HepG2 (cell line): ENCODE measurements around the gene PPP2R5C. TPM values are rescaled to one million over a fixed set of nuclear protein-coding genes. Genes with fewer than 3 reads are reported as not detected.
A peak's percentile ranks its signal among the peaks of the same experiment; 100 is the strongest.

Experiments used
- ATAC-seq: fragments of 200-7000 bp; cut with Tn5 transposase; 3 replicates; pipeline ENCODE4 v1.9.1; 2020; ENCODE audit warnings: mild to moderate bottlenecking, moderate library complexity
- BruUV-seq: library from RNA; stranded (reverse); fragments of 400-500 nt; replicated peaks from 2 replicates; lab custom pipeline; 2021; lab: Mats Ljungman, UMichigan
- CTCF ChIA-PET: fragments of 300-600 bp; formaldehyde crosslinking; extraction: SDS; loops from one replicate; lab custom pipeline; 2021; ENCODE audit warnings: low total read pairs, inconsistent platforms, low intra/inter-chr PET ratio; lab: Yijun Ruan, JAX
- POLR2A ChIA-PET: fragments of 350-600 bp; sonication (Branson Sonifier 250); formaldehyde crosslinking; loops from one replicate; lab custom pipeline; 2020; ENCODE audit warnings: antibody characterized with exemption, inconsistent platforms; lab: Yijun Ruan, JAX
- DNase-seq: peaks from one replicate; pipeline ENCODE4 v3.0.0-alpha.2; 2015; ENCODE audit warnings: low spot score
- FAIRE-seq: peaks from 3 replicates; lab custom pipeline; 2011; peaks lifted over from hg19 to GRCh38; lab: Jason Lieb, UNC
- H2AFZ ChIP-seq: one replicate; pipeline ENCODE4 v1.6.1; 2011; ENCODE audit warnings: low read length, inconsistent platforms
- H3K27ac ChIP-seq: fragments of 300-600 bp; 3 replicates; pipeline ENCODE4 v1.8.0; 2011; ENCODE audit warnings: mixed run types, mild to moderate bottlenecking, mixed read lengths, low read length, inconsistent platforms; ENCODE audit not compliant: insufficient read depth; ENCODE audit errors: extremely low read length
- H3K27me3 ChIP-seq, 2 experiments: fragments of 200-600 bp in 1 of 2; 2 replicates in 1 of 2; 3 replicates in 1 of 2; pipeline versions ENCODE4 v1.6.0 to v1.8.0; 2011; ENCODE audit warnings: low read length in 2 of 2, mild to moderate bottlenecking in 2 of 2, moderate library complexity in 2 of 2, inconsistent platforms in 1 of 2; ENCODE audit not compliant: insufficient read depth in 2 of 2, control insufficient read depth in 1 of 2
- H3K36me3 ChIP-seq, 2 experiments: fragments of 200-600 bp in 1 of 2; replicated peaks in 1 of 2; 2 replicates in 1 of 2; 3 replicates in 1 of 2; pipeline versions ENCODE4 v1.5.1 to v1.8.0; 2011; ENCODE audit warnings: low read length in 2 of 2, inconsistent platforms in 1 of 2; ENCODE audit not compliant: insufficient read depth in 2 of 2, control insufficient read depth in 1 of 2
- H3K4me1 ChIP-seq: 2 replicates; pipeline ENCODE4 v1.5.1; 2012; ENCODE audit warnings: low read length, inconsistent platforms; ENCODE audit not compliant: insufficient read depth
- H3K4me2 ChIP-seq: 2 replicates; pipeline ENCODE4 v1.6.0; 2011; ENCODE audit warnings: low read depth, low read length, inconsistent platforms
- H3K4me3 ChIP-seq, 3 experiments: fragments of 200-600 bp in 1 of 3; sonication (generic), shearing (Covaris generic) in 1 of 3; replicated peaks in 1 of 3; 2 replicates each; pipeline ENCODE4 v1.5.1; 2011 to 2016; ENCODE audit warnings: low read length in 3 of 3, inconsistent platforms in 2 of 3, low read depth in 2 of 3, mild to moderate bottlenecking in 2 of 3, control low read depth in 1 of 3, mixed read lengths in 1 of 3; ENCODE audit not compliant: insufficient read depth in 1 of 3
- H3K79me2 ChIP-seq: one replicate; pipeline ENCODE4 v1.6.1; 2011; ENCODE audit warnings: low read length, inconsistent platforms; ENCODE audit not compliant: insufficient read depth
- H3K9ac ChIP-seq: 2 replicates; pipeline ENCODE4 v1.6.0; 2011; ENCODE audit warnings: mild to moderate bottlenecking, low read depth, low read length, inconsistent platforms; ENCODE audit not compliant: insufficient read depth
- H3K9me3 ChIP-seq: 2 replicates; pipeline ENCODE4 v1.5.1; 2012; ENCODE audit warnings: mild to moderate bottlenecking, low read length
- H4K20me1 ChIP-seq: 2 replicates; pipeline ENCODE4 v1.6.0; 2011; ENCODE audit warnings: inconsistent platforms, mild to moderate bottlenecking, low read length, moderate library complexity; ENCODE audit not compliant: insufficient read depth
- MAZ ChIP-seq, 2 experiments: sonication (generic) in 1 of 2; formaldehyde crosslinking in 1 of 2; IDR thresholded peaks; 2 replicates each; pipeline versions ENCODE4 v1.5.0 to v1.6.1; 2012 to 2020; ENCODE audit warnings: low read depth in 2 of 2, mild to moderate bottlenecking in 2 of 2, borderline replicate concordance in 1 of 2, improper control_type of control experiment in 1 of 2, low read length in 1 of 2, missing genetic modification reagents in 1 of 2, moderate library complexity in 1 of 2
- REL ChIP-seq: sonication (generic); formaldehyde crosslinking; conservative IDR thresholded peaks from 2 replicates; pipeline ENCODE4 v1.8.0; 2022; ENCODE audit warnings: mild to moderate bottlenecking, missing genetic modification reagents, moderate library complexity
- SETDB1 ChIP-seq: sonication (generic); formaldehyde crosslinking; IDR thresholded peaks from 2 replicates; pipeline ENCODE4 v1.5.1; 2020; ENCODE audit warnings: missing genetic modification reagents, mild to moderate bottlenecking, borderline replicate concordance
- STAG1 ChIP-seq: sonication (generic); formaldehyde crosslinking; IDR thresholded peaks from 2 replicates; pipeline ENCODE4 v1.4.0; 2020; ENCODE audit warnings: missing genetic modification reagents
- ZNF121 ChIP-seq: sonication (generic); formaldehyde crosslinking; IDR thresholded peaks from 2 replicates; pipeline ENCODE4 v1.5.0; 2020; ENCODE audit warnings: mild to moderate bottlenecking, missing genetic modification reagents
- ZNF20 ChIP-seq: sonication (generic); formaldehyde crosslinking; IDR thresholded peaks from 2 replicates; pipeline ENCODE4 v1.4.0; 2020; ENCODE audit warnings: mild to moderate bottlenecking, moderate library complexity, missing genetic modification reagents
- ZNF7 ChIP-seq: IDR thresholded peaks from 2 replicates; pipeline ENCODE4 v1.6.1; 2016; ENCODE audit warnings: missing biosample characterization, missing genetic modification reagents
- WGBS: methylation state at CpG from one replicate; pipeline ENCODE4 v1.1.6; 2017; ENCODE audit warnings: low lambda C conversion rate; 5-methylcytosine and 5-hydroxymethylcytosine counted together
- in situ Hi-C: cut with HindIII; loops from 2 replicates; pipeline ENCODE4 v1.10.0; 2017; ENCODE audit warnings: low pct_unique_long_range_greater_than_20kb; ENCODE audit not compliant: extremely low pct_ligation_motif_present
- intact Hi-C: fragments of 100-400 bp; cut with micrococcal nuclease; formaldehyde crosslinking; loops from one replicate; pipeline ENCODE4 v1.10.0; 2022; ENCODE audit not compliant: unreplicated experiment
- polyA plus RNA-seq, 8 experiments: library from polyadenylated mRNA; depleted of rRNA in 3 of 8; stranded (reverse) in 7 of 8; unstranded in 1 of 8; fragments of >200 nt; fragmentation: Illumina TruSeq in 4 of 8; extraction: Trizol in 4 of 8; gene quantifications; 2 replicates each; pipeline versions ENCODE4 v1.2.1 to v1.2.3, GENCODE V29; 2011 to 2016; ENCODE audit warnings: low read depth in 4 of 8, missing spikeins in 1 of 8, mixed read lengths in 1 of 8; ENCODE audit not compliant: insufficient read depth in 1 of 8
- total RNA-seq, 5 experiments: library from RNA; depleted of rRNA; stranded (reverse); fragments of >200 nt; fragmentation: Illumina TruSeq; extraction: Trizol; gene quantifications; 2 replicates each; pipeline ENCODE4 v1.2.3, GENCODE V29; 2016; ENCODE audit warnings: low read depth in 1 of 5

Gene PPP2R5C
- total and polyA plus RNA-seq, 2 of the 13 experiments (the other 11 are each of a cell fraction or from before 2014, with no cell fraction given): 74.3 to 78.5 TPM

- Histone ChIP-seq H3K4me2 (no peak overlapping the region), H3K27me3 (no peaks in the 10 kb centered on the region), H4K20me1 (peaks cover 21% of the 10 kb centered on the region; the same call in 1 of the 2 replicates), H3K9me3 (no peaks in the 10 kb centered on the region), H2AFZ (no peak overlapping the region), H3K4me3 (no peak overlapping the region), H3K9ac (no peak overlapping the region), H3K27ac (no peak overlapping the region), H3K79me2 (peaks cover 40% of the 10 kb centered on the region), H3K4me1 (no peaks in the 10 kb centered on the region), H3K36me3 (no peaks in the 10 kb centered on the region; a peak in 2 of 5 replicates)
- FAIRE-seq: no peak
- in situ Hi-C loops: no loop called here
- 92% methylated on average over 2 of the region's 3 CpGs for WGBS
- DNase-seq: no peak
- peak; percentile 72; the same call in 1 of the 2 replicates for TF ChIP-seq ZNF121 (CRISPR knock-in tag)
- no peak for TF ChIP-seq STAG1 (CRISPR knock-in tag)
- BruUV-seq: no TSS peak
- POLR2A ChIA-PET: no interaction called here
- CTCF ChIA-PET: no interaction called here
- intact Hi-C loops: no loop called here
- ATAC-seq: no peak
These were observed 89.7 kb downstream of the PPP2R5C start for GRCh38 chr14:101851183-101851582.

- Histone ChIP-seq H3K4me1 (no peaks in the 10 kb centered on the region), H3K9me3 (no peaks in the 10 kb centered on the region), H4K20me1 (peaks cover 21% of the 10 kb centered on the region; the same call in 1 of the 2 replicates), H3K79me2 (peaks cover 40% of the 10 kb centered on the region), H3K4me2 (no peak overlapping the region), H3K36me3 (no peaks in the 10 kb centered on the region; a peak in 2 of 5 replicates), H2AFZ (no peak overlapping the region), H3K27me3 (no peaks in the 10 kb centered on the region), H3K27ac (no peak overlapping the region), H3K9ac (no peak overlapping the region), H3K4me3 (no peak overlapping the region)
- in situ Hi-C loops (no loop called here), intact Hi-C loops (no loop called here)
- BruUV-seq: no TSS peak
- DNase-seq (no peak), ATAC-seq (no peak), FAIRE-seq (no peak)
- 88% methylated on average over 7 of the region's 7 CpGs for WGBS
- POLR2A ChIA-PET: no interaction called here
- TF ChIP-seq REL (CRISPR knock-in tag) (no peak), MAZ (IDR thresholded peaks at IDR 0.05; ENCODE audit: borderline replicate concordance, low read depth, low read length) (no peak), MAZ (CRISPR knock-in tag; IDR thresholded peaks at IDR 0.05; ENCODE audit: low read depth) (no peak), SETDB1 (CRISPR knock-in tag) (no peak), ZNF20 (CRISPR knock-in tag) (no peak), ZNF7 (CRISPR knock-in tag) (no peak), STAG1 (CRISPR knock-in tag) (no peak)
- CTCF ChIA-PET: no interaction called here
These were observed 90.4 kb downstream of the PPP2R5C start for GRCh38 chr14:101851736-101852405.
